HCT116 (cell line): ENCODE results near the gene MVB12A. TPM values are rescaled to one million over a fixed set of nuclear protein-coding genes. Genes with fewer than 3 reads are reported as not detected.

ENCODE experiments used
- ATAC-seq: fragments of 200-7000 bp; cut with Tn5 transposase; 2 replicates; pipeline ENCODE4 v1.9.1; 2020; ENCODE audit warnings: mild to moderate bottlenecking, moderate library complexity
- BruUV-seq: library from RNA; stranded (reverse); fragments of 400-500 nt; replicated peaks from 2 replicates; lab custom pipeline; 2021; lab: Mats Ljungman, UMichigan
- CTCF ChIA-PET: fragments of 300-600 bp; sonication (Branson Sonifier 250); formaldehyde crosslinking; loops from one replicate; lab custom pipeline; 2021; ENCODE audit warnings: antibody characterized with exemption; lab: Charles Lee
- POLR2A ChIA-PET: fragments of 300-600, 350-600 bp; sonication (Branson Sonifier 250); formaldehyde crosslinking; loops from one replicate; lab custom pipeline; 2021; ENCODE audit warnings: antibody characterized with exemption; lab: Charles Lee
- RAD21 ChIA-PET, 2 experiments: fragments of 300-600 bp; sonication (Branson Sonifier 250); formaldehyde crosslinking; loops; one replicate each; lab custom pipeline; 2023; ENCODE audit warnings: low total read pairs in 2 of 2; ENCODE audit not compliant: uncharacterized antibody in 2 of 2, unreplicated experiment in 2 of 2, low non-redundant PET in 1 of 2; lab: Charles Lee
- DNase-seq: peaks from one replicate; pipeline ENCODE4 v3.0.0-alpha.2; 2010; ENCODE audit warnings: low read depth, low spot score
- H2AFZ ChIP-seq: fragments of 200-600 bp; shearing (Covaris generic), sonication (generic); 2 replicates; pipeline ENCODE4 v1.6.1; 2017; ENCODE audit warnings: low read depth, mixed run types, mixed read lengths, antibody characterized with exemption, low read length; ENCODE audit not compliant: poor library complexity, severe bottlenecking
- H3K27ac ChIP-seq: 2 replicates; pipeline ENCODE4 v1.5.1; 2012; ENCODE audit warnings: low read depth, low read length
- H3K27me3 ChIP-seq: fragments of 200-600 bp; sonication (generic); 2 replicates; pipeline ENCODE4 v1.6.1; 2016; ENCODE audit warnings: mixed run types, low read length, mixed read lengths; ENCODE audit not compliant: insufficient read depth
- H3K36me3 ChIP-seq, 2 experiments: fragments of 200-500 bp in 1 of 2; fragments of 200-600 bp in 1 of 2; sonication (Bioruptor generic) in 1 of 2; sonication (generic) in 1 of 2; 2 replicates each; pipeline versions ENCODE4 v1.5.1 to v1.6.1; 2014 to 2016; ENCODE audit warnings: low read length in 2 of 2, inconsistent platforms in 1 of 2, mixed read lengths in 1 of 2, mixed run types in 1 of 2; ENCODE audit not compliant: insufficient read depth in 2 of 2, control insufficient read depth in 1 of 2
- H3K4me1 ChIP-seq, 2 experiments: fragments of 200-600 bp in 1 of 2; sonication (generic) in 1 of 2; 2 replicates each; pipeline versions ENCODE4 v1.5.1 to v1.6.1; 2012 to 2017; ENCODE audit warnings: low read length in 2 of 2, inconsistent platforms in 1 of 2, mild to moderate bottlenecking in 1 of 2, mixed read lengths in 1 of 2, mixed run types in 1 of 2, moderate library complexity in 1 of 2; ENCODE audit not compliant: insufficient read depth in 2 of 2, control insufficient read depth in 1 of 2
- H3K4me2 ChIP-seq: fragments of 200-600 bp; sonication (generic); 2 replicates; pipeline ENCODE4 v1.6.1; 2017; ENCODE audit warnings: mixed run types, low read length, mixed read lengths
- H3K4me3 ChIP-seq, 2 experiments: fragments of 200-600 bp in 1 of 2; sonication (generic) in 1 of 2; replicated peaks in 1 of 2; 2 replicates each; pipeline ENCODE4 v1.5.1; 2011 to 2016; ENCODE audit warnings: low read length in 2 of 2, control low read depth in 1 of 2, low read depth in 1 of 2, mild to moderate bottlenecking in 1 of 2, mixed read lengths in 1 of 2, mixed run types in 1 of 2
- H3K79me2 ChIP-seq: fragments of 200-600 bp; sonication (generic); 2 replicates; pipeline ENCODE4 v1.6.1; 2017; ENCODE audit warnings: mild to moderate bottlenecking, mixed run types, low read length, moderate library complexity, mixed read lengths; ENCODE audit not compliant: insufficient read depth
- H3K9ac ChIP-seq: fragments of 200-600 bp; sonication (generic); 2 replicates; pipeline ENCODE4 v1.6.1; 2016; ENCODE audit warnings: low read length, mixed read lengths
- H3K9me2 ChIP-seq: fragments of 200-600 bp; sonication (generic), shearing (Covaris generic); 2 replicates; pipeline ENCODE4 v1.6.1; 2017; ENCODE audit warnings: mixed run types, mild to moderate bottlenecking, moderate library complexity; ENCODE audit not compliant: insufficient read depth
- H3K9me3 ChIP-seq, 2 experiments: fragments of 200-500 bp in 1 of 2; fragments of 200-600 bp in 1 of 2; sonication (Bioruptor generic) in 1 of 2; sonication (generic) in 1 of 2; 2 replicates each; pipeline ENCODE4 v1.6.1; 2014 to 2017; ENCODE audit warnings: low read length in 2 of 2, mixed read lengths in 2 of 2, inconsistent platforms in 1 of 2, low read depth in 1 of 2, mild to moderate bottlenecking in 1 of 2, mixed run types in 1 of 2, moderate library complexity in 1 of 2; ENCODE audit not compliant: control insufficient read depth in 1 of 2, insufficient read depth in 1 of 2
- H4K20me1 ChIP-seq: fragments of 200-600 bp; sonication (generic), shearing (Covaris generic); 2 replicates; pipeline ENCODE4 v1.6.1; 2017; ENCODE audit warnings: mixed run types, mild to moderate bottlenecking, moderate library complexity; ENCODE audit not compliant: insufficient read depth
- ATF3 ChIP-seq: IDR thresholded peaks from 2 replicates; pipeline ENCODE4 v1.6.1; 2012
- CEBPB ChIP-seq: IDR thresholded peaks from 2 replicates; pipeline ENCODE4 v1.6.1; 2012; ENCODE audit warnings: low read depth
- CTCF ChIP-seq, 3 experiments: fragments of 200-600 bp in 1 of 3; sonication (generic) in 1 of 3; IDR thresholded peaks in 2 of 3; conservative IDR thresholded peaks in 1 of 3; 2 replicates each; pipeline ENCODE4 v1.5.1; 2012 to 2017; ENCODE audit warnings: low read depth in 2 of 3, low read length in 2 of 3, antibody characterized with exemption in 1 of 3, borderline replicate concordance in 1 of 3, control low read depth in 1 of 3, mild to moderate bottlenecking in 1 of 3, mixed read lengths in 1 of 3, mixed run types in 1 of 3, moderate library complexity in 1 of 3; ENCODE audit not compliant: insufficient read depth in 1 of 3
- EGR1 ChIP-seq: IDR thresholded peaks from 2 replicates; pipeline ENCODE4 v1.6.1; 2012; ENCODE audit warnings: low read depth
- ELF1 ChIP-seq: IDR thresholded peaks from 2 replicates; pipeline ENCODE4 v1.6.1; 2012; ENCODE audit warnings: low read depth, borderline replicate concordance
- EZH2phosphoT487 ChIP-seq: fragments of 200-600 bp; IDR thresholded peaks from 2 replicates; pipeline ENCODE4 v1.6.1; 2018; ENCODE audit warnings: antibody characterized with exemption, borderline replicate concordance
- FOSL1 ChIP-seq: IDR thresholded peaks from 2 replicates; pipeline ENCODE4 v1.6.1; 2012; ENCODE audit warnings: low read depth
- JUND ChIP-seq: IDR thresholded peaks from 2 replicates; pipeline ENCODE4 v1.6.1; 2012
- MAX ChIP-seq: IDR thresholded peaks from 2 replicates; pipeline ENCODE4 v1.6.1; 2012
- POLR2A ChIP-seq: IDR thresholded peaks from 2 replicates; pipeline ENCODE4 v1.7.0; 2011; ENCODE audit warnings: borderline replicate concordance; ENCODE audit not compliant: insufficient read depth, insufficient read length; ENCODE audit errors: extremely low read depth
- REST ChIP-seq: IDR thresholded peaks from 2 replicates; pipeline ENCODE4 v1.6.1; 2012; ENCODE audit warnings: low read depth
- SP1 ChIP-seq: IDR thresholded peaks from 2 replicates; pipeline ENCODE4 v1.6.1; 2012; ENCODE audit warnings: low read depth
- SRF ChIP-seq: IDR thresholded peaks from 2 replicates; pipeline ENCODE4 v1.6.1; 2012; ENCODE audit warnings: low read depth
- YY1 ChIP-seq: IDR thresholded peaks from 2 replicates; pipeline ENCODE4 v1.6.1; 2011; ENCODE audit warnings: low read length, low read depth, moderate library complexity, mild to moderate bottlenecking; ENCODE audit not compliant: insufficient replicate concordance; ENCODE audit errors: extremely low read depth
- ZBTB33 ChIP-seq: IDR thresholded peaks from 2 replicates; pipeline ENCODE4 v1.6.1; 2011; ENCODE audit warnings: mild to moderate bottlenecking, low read length, moderate library complexity; ENCODE audit not compliant: insufficient replicate concordance; ENCODE audit errors: extremely low read depth
- intact Hi-C: fragments of 100-400 bp; cut with micrococcal nuclease; formaldehyde crosslinking; loops from 2 replicates; pipeline ENCODE4 v1.10.0; 2022
- total RNA-seq: library from RNA; stranded (reverse); gene quantifications from one replicate; pipeline ENCODE4 v1.2.1, GENCODE V29; 2021; ENCODE audit not compliant: unreplicated experiment

The MVB12A gene
- total RNA-seq, 1 experiment from 2014 or later = 91.7 TPM

GRCh38 chr19:17457616-17458015, 37.8 kb downstream of the MVB12A start:
- POLR2A ChIA-PET = no interaction called here
- intact Hi-C loops = loop anchor here (10.0 kb wide), 1 partner anchor 227 kb away; the partner anchor contains the start of gene UNC13A
- Histone ChIP-seq H3K4me2 (no peak overlapping the region), H3K27ac (no peak overlapping the region), H4K20me1 (no peaks in the 10 kb centered on the region), H3K4me3 (no peak overlapping the region), H3K4me1 (peaks cover 8 to 14% of the 10 kb centered on the region in 2 experiments; a peak in 2 of 4 replicates), H3K9me3 (no peaks in the 10 kb centered on the region), H2AFZ (no peak overlapping the region), H3K36me3 (no peaks in the 10 kb centered on the region), H3K9ac (no peak overlapping the region), H3K27me3 (no peaks in the 10 kb centered on the region), H3K9me2 (no peaks in the 10 kb centered on the region), H3K79me2 (no peaks in the 10 kb centered on the region)
- BruUV-seq = no TSS peak
- RAD21 ChIA-PET = no interaction called here
- ATAC-seq = no peak
- no peak for TF ChIP-seq CEBPB
- no peak for TF ChIP-seq ZBTB33
- TF ChIP-seq FOSL1 = no peak
- TF ChIP-seq REST = no peak
- no peak for TF ChIP-seq ELF1
- no peak for TF ChIP-seq ATF3
- no peak for TF ChIP-seq YY1
- no peak for TF ChIP-seq SRF
- TF ChIP-seq MAX = no peak
- no peak for TF ChIP-seq EGR1
- no peak for TF ChIP-seq JUND
- TF ChIP-seq POLR2A = no peak
- TF ChIP-seq SP1 = no peak
- TF ChIP-seq CTCF (IDR thresholded peaks at IDR 0.05 in 2 of 3, conservative IDR thresholded peaks at IDR 0.05 in 1 of 3; ENCODE audit: borderline replicate concordance in 1 of 3, insufficient read depth in 1 of 3, low read depth in 2 of 3, low read length in 2 of 3) = no peak
- TF ChIP-seq EZH2phosphoT487 = no peak
- no peak for DNase-seq
- CTCF ChIA-PET = no interaction called here
